HG03558 (cell line): ENCODE measurements around the gene AMN.

Experiments
- ATAC-seq: cut with Tn5 transposase; IDR thresholded peaks from one replicate; pipeline ENCODE4 v1.9.1; 2021; ENCODE audit warnings: moderate number of reproducible peaks; ENCODE audit not compliant: unreplicated experiment; ENCODE audit errors: extremely low read depth

Gene AMN

DNA sequence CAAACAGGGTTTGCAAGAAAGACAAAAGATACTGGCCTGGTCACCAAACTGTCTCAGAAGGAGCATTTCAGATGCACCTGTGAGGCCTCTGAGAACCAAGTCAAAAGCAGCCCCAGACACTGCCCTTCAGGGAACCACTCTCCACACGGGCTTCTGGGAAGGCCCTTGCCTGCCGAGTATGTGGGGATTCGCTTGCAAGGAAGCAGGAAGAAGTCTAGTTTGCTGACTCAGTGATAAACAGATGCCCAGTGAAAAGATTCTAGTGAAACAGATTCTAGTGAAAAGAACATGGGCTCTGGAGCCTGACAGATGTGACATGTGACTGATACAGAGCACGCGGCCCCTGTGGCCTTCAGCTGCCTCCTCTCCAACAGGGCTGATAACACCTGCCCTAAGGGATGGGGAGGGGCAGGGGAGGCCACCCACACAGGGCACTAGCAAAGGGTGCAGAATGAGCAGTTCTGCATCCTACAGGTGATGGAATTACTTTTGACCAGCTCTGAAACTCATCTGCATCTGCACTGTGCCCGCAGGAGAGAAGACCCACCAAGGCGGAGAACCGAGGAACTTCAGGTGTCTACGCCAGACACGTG, 19.1 kb downstream of the AMN start:
- ATAC-seq: no peak

DNA sequence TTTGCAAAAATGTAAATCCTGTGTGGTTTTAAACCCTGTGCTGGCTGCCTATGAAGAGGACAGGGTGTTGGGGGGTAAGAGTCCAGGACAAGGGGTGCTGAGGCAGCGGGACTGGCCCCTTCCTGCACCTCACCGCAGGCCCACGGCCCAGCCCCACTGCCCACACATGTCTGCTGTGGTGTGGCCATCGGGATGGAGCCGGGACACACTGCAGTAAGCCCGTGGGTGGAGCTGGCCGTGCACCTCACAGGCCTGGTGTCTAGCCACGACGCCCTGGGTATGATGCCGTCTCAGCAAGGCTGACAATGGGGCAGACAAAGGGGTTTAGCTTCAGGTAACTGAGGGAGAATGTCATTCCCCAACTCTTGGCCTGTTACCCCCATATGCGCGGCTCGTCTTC, 19.6 kb downstream of the AMN start:
- ATAC-seq: no peak

DNA sequence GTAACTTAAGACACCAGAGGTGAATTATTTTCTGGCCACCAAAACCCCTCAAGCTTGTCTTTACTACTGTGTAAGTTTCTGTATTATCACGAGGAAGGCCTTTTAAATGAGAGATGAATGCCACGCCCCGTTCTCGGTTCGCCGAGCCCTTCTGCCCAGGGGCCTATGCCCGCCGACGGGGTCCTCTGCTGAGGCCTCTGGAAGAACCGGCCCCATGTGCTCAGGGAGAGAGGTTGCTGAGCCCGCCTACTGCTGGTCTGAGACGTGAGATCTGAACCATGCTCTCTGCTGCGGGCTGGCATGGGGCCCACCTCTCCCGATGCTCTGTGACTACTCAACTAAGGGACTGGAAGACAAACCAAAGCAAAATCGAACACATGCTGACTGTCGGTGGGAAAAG, 21.0 kb downstream of the AMN start:
- no peak for ATAC-seq

DNA sequence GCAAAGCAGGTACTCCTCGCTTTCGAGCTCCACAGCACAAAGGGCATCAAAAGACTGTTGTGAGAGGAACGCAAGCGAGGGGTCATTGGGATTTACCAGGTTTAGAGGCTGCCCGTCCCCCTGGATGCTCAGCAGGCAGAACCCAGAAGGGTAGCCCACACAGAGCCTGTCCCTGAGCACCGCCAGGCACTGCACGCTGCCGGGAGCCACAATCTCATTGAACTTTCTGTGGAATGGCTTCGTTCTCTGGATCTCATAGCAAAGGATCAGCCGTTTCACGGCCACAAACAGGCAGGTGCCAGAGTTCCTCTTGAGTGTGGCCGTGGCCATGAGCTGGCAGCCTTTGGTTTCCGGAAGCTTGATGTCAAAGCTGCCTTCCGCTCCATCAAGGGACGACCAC, 21.5 kb downstream of the AMN start:
- ATAC-seq: no peak

DNA sequence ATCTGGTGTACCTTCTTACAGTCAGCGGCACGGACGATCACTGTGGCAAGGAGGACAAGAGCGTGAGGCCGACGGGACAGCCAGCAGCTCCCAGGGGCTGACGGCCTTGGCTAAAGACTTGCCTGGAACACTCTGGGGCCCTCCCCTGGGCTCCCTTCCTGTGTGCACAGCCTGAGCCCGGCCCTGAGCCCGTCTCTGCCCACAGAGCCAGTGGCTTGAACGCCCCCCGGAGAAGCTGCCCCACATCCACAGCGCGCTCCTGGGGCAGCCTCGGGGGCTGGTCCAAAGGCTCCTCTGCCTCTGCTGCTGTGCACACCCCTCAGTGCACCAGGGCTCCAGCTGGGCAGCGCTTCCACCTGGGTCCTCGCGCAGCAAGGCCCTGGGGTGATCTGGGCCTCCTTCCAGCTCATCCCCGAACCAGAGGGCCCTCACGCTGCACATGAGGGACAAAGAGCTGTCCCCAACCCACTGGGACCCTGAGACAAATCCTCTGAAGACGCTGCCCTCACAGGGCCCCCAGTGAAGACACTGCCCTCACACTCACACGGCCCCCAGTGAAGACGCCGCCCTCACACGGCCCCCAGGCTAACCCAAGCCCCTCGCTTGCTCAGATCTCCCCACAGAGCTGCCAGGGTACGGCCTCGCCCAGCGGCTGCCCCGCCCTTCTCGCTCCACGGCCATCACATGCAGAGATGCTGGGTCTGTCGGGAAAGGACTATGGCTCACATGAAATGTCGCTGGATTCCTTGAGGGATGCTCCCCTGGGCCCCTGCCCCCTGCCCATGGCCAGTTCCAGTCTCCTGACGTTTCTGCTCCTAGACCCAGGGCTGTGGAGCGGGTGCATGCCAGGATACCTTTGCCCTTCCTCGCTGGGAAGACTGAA, 22.2 kb downstream of the AMN start:
- no peak for ATAC-seq

DNA sequence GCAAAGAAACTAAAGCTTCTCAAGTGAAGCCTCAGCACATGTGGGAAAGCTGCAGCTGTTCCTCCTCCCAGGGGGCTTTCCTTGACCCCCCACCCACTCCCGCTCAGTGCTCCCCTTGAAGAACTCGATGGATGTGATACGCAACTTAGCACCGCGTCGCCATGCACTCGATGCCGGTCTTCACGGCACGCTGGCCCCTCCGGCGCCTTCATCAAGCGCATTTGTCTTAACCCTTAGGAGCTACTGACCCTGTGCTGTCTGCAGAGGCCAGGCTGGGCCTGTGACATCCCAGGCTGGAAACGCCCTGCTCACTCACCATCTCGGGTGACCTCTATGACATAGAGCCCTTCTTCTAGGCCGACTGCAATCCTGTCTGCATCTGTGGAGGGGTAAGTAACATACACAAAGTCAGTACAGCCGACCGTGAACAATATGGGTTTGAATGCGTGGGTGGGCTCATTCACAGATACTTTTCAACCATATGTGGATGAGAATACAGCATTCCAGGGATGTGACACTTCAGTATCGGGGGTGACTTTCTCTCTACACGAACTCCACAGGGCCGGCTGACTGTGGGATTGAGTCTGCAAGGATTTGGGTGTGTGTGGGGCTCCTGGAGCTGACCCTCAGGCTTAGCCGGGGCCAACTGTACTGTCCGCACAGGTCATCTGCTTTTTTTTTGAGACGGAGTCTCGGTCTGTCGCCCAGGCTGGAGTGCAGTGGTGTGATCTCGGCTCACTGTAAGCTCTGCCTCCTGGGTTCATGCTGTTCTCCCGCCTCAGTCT, 23.1 kb downstream of the AMN start:
- no peak for ATAC-seq

DNA sequence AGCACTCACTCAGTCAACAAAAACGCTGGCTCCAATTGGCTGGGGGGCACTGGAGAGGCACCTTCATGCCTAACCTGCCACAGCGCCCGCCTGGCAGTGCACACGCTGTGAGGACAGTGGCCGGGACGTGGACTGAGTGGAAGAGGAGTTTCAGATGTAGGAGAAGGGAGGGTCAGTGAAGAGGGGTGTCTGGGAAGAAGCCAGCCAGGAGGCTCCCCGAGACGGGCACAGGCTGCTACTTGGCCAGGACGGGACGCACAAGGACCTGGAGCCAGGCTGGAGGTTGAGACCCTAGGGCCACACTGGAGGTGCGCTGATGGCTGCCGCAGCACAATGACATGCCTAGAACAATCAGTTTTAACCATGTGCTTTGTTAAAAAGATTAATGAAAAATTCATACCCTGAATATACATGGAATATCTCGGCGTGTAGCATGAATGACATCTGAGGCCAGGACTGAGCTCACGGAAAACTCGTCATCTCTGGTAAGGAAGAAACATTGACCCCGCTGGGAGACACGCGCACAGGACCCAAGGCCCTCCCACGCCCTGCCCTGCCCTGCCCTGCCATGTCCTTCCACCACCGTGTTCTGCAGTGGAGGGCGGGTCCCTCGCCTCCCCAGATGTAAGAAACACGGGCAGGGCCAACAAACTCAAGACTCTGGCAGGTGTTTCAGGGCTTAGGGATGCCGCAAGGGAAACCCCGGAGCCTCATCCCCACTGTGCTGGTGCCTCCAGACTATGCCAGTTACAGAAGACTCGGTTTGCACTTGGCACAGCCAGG, 25.0 kb downstream of the AMN start:
- no peak for ATAC-seq

DNA sequence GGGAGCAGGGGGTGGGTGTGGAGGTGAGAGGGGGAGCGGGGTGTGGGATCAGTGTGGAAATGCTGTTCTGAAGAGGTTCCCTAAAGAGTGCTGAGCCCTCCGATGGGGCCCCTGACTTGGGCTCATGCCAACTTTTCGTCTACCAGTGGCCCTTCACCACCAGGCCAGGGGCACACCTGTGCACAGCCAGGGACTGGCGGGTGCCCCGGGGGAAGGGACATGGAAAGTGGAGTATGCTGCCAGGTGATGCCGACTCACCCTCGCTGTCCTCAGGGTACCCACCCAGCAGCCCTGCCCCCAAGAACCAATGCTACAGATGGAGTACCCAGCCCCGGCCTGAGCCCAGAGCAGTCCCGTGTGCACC, 26.2 kb downstream of the AMN start:
- no peak for ATAC-seq

DNA sequence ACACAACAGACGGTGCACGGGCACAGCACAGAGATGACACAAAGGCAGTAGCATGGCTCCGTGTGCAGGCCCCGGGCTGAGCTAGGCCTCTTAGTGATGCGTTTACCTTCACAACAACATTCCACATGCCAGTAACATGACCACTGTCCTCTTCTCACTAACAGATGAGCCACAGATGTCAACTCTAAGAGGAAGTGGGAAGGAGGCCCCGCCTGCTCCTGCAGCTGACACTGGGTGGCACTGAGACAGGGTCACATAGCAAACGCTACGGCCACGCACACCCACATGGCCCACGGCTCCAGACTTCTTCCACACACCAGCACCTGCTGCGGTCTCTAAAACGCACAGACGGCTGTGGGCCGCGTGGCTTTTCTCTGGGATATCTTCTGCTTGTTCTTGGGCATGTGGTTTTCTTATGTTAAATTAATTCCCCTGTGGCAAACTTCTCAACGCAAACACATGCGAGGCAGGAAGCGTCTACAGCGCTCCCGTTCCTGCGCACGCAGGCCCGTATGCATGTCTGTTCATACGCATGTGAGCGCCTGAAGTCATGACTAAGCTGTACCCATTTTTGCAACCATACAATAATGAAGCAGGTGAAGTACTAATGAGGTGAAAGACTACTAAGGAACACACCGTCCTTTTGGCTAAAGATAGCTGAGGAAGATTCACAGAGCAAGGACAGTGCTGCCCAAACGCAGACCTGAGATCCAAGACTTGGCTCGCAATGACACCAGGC, 26.8 kb downstream of the AMN start:
- no peak for ATAC-seq

DNA sequence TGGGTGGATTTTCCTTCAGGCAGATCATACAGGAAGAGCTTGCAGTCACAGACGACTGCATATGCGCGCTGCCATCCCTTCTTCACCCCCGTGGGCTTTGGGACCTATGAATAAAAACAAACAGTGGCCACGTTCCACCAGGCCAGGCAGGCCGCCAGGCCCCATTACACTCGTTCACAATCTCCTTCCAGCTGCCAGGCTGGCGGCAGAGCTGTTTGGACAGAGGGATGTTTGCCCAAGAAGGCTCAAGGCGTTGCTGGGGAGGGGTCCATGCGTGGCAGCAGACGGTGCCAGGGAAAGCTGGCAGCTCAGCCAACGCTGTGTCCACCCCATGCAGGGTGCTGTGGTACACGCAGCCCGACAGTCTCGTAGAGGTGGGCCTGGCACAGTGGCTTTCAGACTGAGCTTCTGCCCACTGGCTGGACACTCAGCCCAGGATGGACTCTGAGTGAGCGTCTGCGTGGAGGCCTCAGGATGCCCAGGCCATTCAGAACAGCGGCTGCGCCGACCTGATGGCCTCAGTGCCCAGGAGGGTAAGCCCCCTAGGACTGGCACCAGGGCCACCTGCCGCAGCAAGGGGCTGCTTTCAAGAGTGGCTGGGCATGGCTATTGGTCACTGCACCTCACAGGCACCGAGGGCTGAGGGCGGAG, 27.5 kb downstream of the AMN start:
- no peak for ATAC-seq

DNA sequence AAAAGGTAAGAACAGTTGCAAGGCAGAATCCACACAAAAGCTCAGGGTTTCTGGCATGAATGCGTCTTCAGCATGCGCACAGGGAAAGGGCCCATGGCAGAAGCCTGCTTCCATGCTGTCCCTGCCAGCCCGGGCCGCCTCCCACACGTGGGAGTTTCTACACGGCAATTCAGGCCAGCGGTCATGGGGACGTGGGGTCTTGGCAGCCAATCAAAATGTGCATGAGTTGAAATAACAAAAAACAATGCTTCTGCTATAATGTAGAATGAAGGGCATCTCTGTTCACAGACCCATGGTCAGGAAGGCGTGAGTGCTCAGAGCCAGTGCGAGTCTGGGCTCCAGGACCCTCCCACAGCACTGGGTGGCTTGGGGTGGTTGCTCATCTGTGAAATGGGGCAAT, 28.6 kb downstream of the AMN start:
- ATAC-seq: no peak

DNA sequence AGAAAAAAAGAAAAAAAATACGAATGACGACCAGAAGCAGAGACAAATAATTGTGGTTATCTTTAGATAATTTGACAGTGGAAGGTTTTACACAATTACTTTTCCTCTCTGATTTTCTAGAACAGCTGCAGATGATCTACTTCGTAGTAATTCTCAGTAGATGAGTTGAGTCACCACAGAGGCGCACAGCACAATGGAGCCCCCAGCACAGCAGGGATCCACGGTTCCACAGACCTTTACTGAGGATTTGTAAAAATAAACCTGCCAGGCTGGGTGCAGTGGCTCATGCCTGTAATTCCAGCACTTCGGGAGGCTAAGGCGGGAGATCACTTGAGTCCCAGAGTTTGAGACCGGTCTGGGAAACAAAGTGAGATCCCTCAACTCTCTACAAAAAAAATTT, 29.3 kb downstream of the AMN start:
- no peak for ATAC-seq

DNA sequence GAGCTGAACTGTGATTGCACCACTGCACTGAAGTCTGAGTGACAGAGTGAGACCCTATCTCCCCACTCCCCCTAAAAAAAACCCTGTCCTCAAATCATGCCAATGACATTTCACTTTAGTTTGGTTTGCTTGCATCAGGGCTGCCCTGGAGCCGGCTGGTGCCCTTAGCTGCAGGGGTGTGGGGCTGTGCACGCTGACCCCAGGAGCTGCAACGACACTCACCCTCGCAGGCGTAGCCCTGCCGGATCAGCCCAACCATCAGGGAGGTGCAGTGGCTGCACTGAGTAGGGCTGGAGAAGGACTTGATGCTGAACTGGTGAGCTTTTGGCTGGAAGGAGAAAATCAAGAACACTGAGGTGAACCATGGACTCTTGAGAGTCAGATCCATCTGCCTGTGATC, 29.8 kb downstream of the AMN start:
- no peak for ATAC-seq

DNA sequence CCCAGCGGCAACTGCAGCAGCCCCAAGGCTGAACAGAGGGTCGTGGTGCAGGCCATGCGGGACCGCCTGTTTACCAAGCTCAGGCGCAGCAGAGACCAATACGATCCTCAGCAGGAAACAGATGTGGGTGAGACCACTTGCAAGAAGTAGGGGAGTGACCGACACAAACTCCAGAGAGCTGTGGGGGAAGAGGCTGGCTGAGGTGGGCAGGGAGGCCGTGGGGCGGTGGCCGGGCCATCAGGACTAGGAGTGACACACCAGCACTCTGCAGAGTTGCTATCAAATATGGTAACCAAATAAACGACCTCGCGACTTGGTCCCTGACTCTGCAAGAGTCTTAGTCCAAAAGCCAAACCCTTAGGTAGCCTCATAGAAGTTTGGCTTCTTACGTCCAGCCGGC, 30.6 kb downstream of the AMN start:
- no peak for ATAC-seq

DNA sequence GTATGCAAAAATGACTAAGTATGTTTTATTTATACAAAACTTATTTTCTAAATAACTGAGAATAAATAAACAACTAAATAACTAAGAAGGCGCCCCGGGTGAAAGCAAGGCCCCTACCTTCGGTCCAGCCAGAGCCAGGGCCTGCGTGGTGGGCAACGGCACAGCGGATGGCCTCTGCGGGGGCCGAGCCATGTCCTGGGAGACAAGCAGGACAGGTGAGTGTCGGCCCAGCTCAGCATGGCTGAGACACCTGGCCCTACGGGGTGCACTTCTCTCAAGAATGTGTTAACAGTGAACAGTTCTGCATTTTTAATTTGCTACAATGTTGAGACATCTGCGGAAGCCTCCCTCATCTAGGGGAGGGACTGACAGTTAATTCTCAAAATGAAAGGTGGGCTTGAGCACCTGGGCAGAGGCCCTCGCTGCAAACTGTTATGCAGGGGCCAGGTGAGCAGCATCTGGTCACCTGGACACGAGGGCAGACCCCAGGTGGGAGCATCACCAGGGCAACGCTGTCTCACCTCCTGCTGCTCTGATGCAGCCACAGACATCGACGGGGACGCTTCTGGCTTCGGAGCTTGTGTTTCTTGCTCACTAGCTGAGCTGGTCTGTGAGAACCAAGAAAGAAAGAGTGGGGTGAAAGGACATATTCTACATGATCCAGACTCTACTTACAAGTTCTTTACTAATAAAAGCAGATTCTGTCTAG, 31.8 kb downstream of the AMN start:
- no peak for ATAC-seq

DNA sequence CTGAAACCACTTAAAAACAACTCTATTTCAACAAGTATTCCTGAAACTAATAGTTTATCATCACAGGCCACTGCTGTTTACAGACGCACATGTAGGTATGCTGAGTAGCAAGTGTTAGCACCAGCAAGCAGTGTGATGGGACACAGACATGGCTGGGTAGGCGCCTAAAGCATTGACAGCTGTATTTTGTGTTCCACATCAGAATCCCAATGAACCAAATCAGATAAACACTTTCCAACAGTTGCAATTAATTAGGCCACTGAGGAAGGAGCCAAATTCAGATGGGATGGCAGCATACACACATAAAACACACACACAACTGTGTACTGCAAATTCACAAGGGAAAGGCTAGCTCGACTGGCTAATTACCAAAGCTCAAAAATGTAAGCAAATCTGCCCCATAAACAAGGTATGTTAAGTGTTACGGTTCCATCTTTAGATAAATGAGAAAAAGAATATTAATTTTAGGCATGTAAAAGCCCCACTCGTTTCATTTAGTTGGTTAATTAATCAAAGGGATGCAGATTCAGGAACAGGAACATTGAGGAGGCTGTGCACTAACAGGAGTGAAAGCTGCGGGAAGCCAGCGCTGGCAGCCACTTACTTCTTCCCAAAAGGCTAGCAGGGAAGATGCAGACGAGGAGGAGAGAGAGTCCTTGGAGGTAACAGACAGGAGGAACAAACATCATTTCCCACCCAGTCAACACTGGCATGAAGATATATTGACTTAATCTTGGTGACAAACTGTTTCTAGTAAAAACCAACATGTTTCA, 33.4 kb downstream of the AMN start:
- no peak for ATAC-seq

DNA sequence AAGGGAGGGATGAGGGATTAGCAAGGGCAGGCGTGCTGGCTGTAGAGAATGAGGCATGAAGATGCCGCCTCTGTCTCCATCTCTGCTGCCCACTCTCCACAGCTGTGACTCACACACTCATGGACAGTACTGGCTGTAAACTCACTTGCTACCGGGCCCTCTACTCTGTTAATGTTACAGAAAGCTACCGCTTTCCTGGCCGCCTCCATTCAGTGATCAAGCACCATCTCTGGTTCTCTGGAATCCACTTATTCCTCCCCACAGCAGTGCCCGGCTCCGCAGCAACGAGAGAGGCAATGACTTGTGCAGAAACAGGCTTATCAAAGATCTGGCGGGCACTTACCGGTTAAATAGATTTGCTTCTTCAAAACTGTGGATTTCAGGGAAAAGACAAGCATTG, 34.8 kb downstream of the AMN start:
- no peak for ATAC-seq

DNA sequence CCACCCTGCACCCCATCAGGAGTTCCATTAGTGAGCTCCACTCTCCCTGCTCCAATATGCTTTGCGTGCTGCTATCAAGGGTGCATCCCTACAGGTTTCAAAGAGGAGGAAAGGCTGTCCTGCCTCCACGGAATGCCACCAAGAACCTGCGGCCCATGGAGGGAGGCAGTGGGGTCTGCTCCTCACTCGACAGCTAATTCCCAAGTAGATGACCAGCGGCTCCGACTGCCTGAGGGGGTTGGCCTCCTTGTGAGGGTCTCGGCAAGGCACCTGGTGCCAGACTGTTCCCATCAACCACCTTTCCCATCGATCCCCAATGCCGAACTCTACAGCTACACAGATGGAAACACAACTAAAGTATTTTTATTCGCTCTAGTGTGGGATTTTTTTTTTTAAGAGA, 36.0 kb downstream of the AMN start:
- ATAC-seq: no peak
